Muscle layer of duodenum (tissue), 2 donors: ENCODE measurements around the gene AKAP13.
"Not testable (repeated sequence)": the region's sequence is repeated elsewhere in the genome, so short reads cannot be mapped to it uniquely, and the experiment has no call there.

Source experiments
- H3K27ac ChIP-seq: one replicate; pipeline ENCODE4 v1.7.0; 2013; ENCODE audit warnings: mild to moderate bottlenecking, low read length
- H3K27me3 ChIP-seq: one replicate; pipeline ENCODE4 v1.7.0; 2013; ENCODE audit warnings: low read depth, mild to moderate bottlenecking, control low read depth, low read length
- H3K36me3 ChIP-seq, 2 donors: one replicate each; pipeline ENCODE4 v1.7.0; 2013; ENCODE audit warnings: low read length in 2 of 2, control low read depth in 1 of 2, mild to moderate bottlenecking in 1 of 2; ENCODE audit not compliant: insufficient read depth in 2 of 2, control insufficient read depth in 1 of 2
- H3K4me1 ChIP-seq, 2 donors: one replicate each; pipeline ENCODE4 v1.7.0; 2013; ENCODE audit warnings: low read length in 2 of 2, mild to moderate bottlenecking in 2 of 2, control low read depth in 1 of 2, moderate library complexity in 1 of 2; ENCODE audit not compliant: insufficient read depth in 2 of 2, control insufficient read depth in 1 of 2
- H3K4me3 ChIP-seq, 2 donors: one replicate each; pipeline ENCODE4 v1.7.0; 2013; ENCODE audit warnings: low read length in 2 of 2, low read depth in 1 of 2, mild to moderate bottlenecking in 1 of 2
- H3K9me3 ChIP-seq, 2 donors: one replicate each; pipeline ENCODE4 v1.7.0; 2013; ENCODE audit warnings: low read length in 2 of 2, control low read depth in 1 of 2, mild to moderate bottlenecking in 1 of 2; ENCODE audit not compliant: control insufficient read depth in 1 of 2
- donor health status: healthy.

AKAP13 gene

GRCh38 chr15:85342163-85342562 is 38.2 kb upstream of the AKAP13 start:
- H3K27ac ChIP-seq, H3K27me3 ChIP-seq, H3K9me3 ChIP-seq, H3K4me1 ChIP-seq, H3K36me3 ChIP-seq, H3K4me3 ChIP-seq: not testable (repeated sequence)

DNA sequence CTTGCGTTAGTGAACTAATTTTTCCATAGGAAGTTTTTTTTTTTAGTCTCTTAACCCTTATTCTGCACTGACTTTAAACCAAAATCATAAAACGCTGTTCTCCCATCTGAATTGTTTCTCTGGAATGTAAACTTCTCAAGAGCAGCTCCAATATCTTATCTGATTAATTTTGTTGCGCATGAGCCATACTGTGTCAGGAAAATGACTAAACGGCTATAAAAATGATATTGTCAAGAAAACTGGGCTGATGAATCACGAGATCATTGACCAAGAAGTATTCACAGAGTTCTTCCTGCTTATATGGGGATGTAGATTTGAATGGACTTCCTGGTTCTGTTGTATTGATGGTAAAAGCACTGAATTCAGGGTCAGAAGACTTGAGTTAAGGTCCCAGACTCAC is 37.0 kb upstream of the AKAP13 start:
- not testable (repeated sequence) for H3K36me3 ChIP-seq, H3K27me3 ChIP-seq, H3K27ac ChIP-seq, H3K4me3 ChIP-seq, H3K4me1 ChIP-seq, H3K9me3 ChIP-seq

DNA sequence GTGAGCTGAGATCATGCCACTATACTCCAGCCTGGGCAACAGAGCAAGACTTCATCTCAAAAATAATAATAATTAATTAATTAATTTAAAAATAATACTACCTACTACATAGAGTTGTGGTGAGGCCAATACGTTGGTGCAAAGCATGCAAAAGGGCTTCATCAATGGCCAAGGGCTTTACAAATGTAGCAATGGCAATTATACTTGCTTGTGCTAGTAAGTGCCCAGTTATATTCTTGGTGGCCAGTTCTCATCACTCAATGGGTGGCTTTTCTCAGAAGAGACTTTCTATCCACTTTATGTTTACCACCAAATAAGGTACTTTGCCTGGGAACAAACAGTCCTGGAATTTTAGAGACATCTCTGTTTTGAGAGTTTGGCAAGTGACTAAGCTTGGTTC is 36.2 kb upstream of the AKAP13 start:
- not testable (repeated sequence) for H3K9me3 ChIP-seq, H3K4me1 ChIP-seq, H3K27ac ChIP-seq, H3K36me3 ChIP-seq, H3K4me3 ChIP-seq, H3K27me3 ChIP-seq

- H3K36me3 ChIP-seq, H3K9me3 ChIP-seq, H3K4me1 ChIP-seq, H3K27me3 ChIP-seq, H3K27ac ChIP-seq, H3K4me3 ChIP-seq: not testable (repeated sequence)
Measured at GRCh38 chr15:85344653-85345114, 35.7 kb upstream of the AKAP13 start.

- H3K4me1 ChIP-seq, H3K36me3 ChIP-seq, H3K27me3 ChIP-seq, H3K9me3 ChIP-seq, H3K4me3 ChIP-seq, H3K27ac ChIP-seq: not testable (repeated sequence)
Measured at GRCh38 chr15:85345196-85345918, 35.0 kb upstream of the AKAP13 start.

DNA sequence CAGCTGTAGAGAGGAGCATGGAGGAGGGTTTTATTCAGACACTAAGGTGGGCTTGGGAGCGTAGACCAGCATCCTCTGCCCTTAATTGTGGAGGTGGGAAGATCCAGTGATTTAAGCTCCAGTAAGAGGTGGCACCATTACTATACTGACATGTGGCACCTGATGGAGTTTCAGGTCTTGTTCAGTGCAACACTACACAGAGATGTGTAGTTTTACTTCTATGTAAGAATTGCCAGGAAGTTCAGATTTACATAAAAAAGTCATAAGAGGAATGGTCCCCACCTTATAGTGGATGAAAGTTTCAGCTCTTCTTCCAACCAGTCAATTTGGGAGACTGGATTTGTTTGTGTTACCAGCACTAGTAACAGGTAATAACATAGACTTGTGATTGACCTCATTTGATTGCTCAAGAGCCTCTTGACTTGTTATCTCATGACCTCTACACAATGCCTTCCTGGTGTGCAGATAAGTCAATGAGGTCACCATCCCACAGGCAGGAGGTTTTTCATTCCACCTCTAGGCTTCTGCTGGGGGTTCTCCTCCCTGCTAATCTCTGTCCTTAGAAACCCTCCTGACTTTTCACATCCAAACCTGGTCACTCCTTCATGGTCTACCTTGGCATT is 33.8 kb upstream of the AKAP13 start:
- not testable (repeated sequence) for H3K4me1 ChIP-seq, H3K27me3 ChIP-seq, H3K9me3 ChIP-seq, H3K36me3 ChIP-seq, H3K27ac ChIP-seq, H3K4me3 ChIP-seq

- H3K27ac ChIP-seq, H3K36me3 ChIP-seq, H3K9me3 ChIP-seq, H3K4me3 ChIP-seq, H3K4me1 ChIP-seq, H3K27me3 ChIP-seq: not testable (repeated sequence)
Measured at GRCh38 chr15:85347264-85348047, 32.9 kb upstream of the AKAP13 start.

GRCh38 chr15:85348048-85348766 is 32.2 kb upstream of the AKAP13 start:
- not testable (repeated sequence) for H3K9me3 ChIP-seq, H3K27ac ChIP-seq, H3K36me3 ChIP-seq, H3K4me1 ChIP-seq, H3K27me3 ChIP-seq, H3K4me3 ChIP-seq

DNA sequence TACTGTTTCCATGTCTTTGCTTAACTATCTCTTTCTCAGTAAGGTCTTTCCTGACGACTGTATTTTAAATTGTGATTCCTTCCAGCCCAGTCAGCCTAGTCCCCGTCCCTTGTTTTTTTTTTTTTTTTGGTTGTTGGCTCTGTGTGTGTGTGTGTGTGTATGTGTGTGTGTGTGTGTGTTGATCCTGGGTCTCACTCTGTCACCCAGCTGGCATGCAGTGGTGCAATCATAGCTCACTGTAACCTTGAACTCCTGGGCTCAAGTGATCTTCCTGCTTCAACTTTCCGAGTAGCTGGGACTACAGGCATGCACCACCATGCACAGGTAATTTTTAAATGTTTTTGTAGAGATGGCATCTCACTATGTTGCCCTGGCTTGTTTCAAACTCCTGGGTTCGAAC is 31.3 kb upstream of the AKAP13 start:
- not testable (repeated sequence) for H3K27ac ChIP-seq, H3K4me1 ChIP-seq, H3K27me3 ChIP-seq

DNA sequence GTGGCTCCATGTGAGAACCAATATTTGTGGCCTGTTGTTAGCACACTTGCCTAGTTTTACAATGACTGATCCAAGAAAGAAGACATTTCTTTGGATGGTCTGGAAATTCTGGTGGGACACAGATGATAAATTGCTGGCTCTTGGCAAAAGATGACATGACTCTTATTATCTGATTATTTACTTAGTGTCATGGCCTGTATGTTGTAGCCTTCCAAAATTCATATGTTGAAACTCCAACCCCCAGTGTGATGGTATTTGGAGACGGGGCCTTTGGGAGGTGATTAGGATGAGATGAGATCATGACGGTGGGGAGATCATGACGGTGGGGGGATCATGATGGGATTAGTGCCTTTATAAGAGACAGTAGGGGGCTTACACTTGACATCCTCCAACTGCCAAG is 30.0 kb upstream of the AKAP13 start:
- H3K4me3 ChIP-seq = no peak overlapping the region
- H3K9me3 ChIP-seq = no peaks in the 10 kb centered on the region
- H3K27me3 ChIP-seq = no peaks in the 10 kb centered on the region
- no peak overlapping the region for H3K27ac ChIP-seq
- H3K4me1 ChIP-seq = no peaks in the 10 kb centered on the region
- no peaks in the 10 kb centered on the region for H3K36me3 ChIP-seq

More for the DNA sequence above, 31.3 kb upstream of the AKAP13 start:
- H3K9me3 ChIP-seq, H3K36me3 ChIP-seq, H3K4me3 ChIP-seq: not testable (repeated sequence)

GRCh38 chr15:85351501-85351900 is 28.9 kb upstream of the AKAP13 start:
- not testable (repeated sequence) for H3K4me1 ChIP-seq, H3K36me3 ChIP-seq, H3K9me3 ChIP-seq, H3K27ac ChIP-seq, H3K4me3 ChIP-seq, H3K27me3 ChIP-seq
